Activated naive CD4-positive, alpha-beta T cell treated with anti-CD3 and anti-CD28 coated beads, Interleukin-2, amount 50 U/mL, for 16 hours (primary cell): ENCODE measurements around the gene ADAMTSL2.

Experiments used
- DNase-seq: peaks from one replicate; pipeline ENCODE4 v3.0.0-alpha.2; 2020

The ADAMTSL2 gene

DNA sequence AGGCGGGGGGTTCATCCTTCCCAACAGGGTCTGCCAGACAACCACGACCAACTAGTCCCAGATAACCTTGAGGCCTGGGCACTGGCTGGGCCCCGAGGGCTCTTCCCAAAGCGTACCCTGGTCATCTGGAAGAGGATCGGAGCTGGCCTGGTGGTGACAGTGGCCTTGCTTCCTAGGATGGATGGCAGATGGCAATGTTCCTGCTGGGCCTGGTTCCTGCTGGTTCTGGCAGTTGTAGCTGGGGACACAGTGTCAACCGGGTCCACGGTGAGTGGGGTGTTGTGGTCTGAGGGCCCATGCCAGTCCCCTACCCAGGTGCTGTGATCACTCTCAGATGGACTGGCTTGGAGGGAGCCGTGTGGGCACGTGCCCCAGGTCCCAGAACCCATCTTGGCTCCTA, 2.0 kb downstream of the ADAMTSL2 start:
- DNase-seq: no peak

DNA sequence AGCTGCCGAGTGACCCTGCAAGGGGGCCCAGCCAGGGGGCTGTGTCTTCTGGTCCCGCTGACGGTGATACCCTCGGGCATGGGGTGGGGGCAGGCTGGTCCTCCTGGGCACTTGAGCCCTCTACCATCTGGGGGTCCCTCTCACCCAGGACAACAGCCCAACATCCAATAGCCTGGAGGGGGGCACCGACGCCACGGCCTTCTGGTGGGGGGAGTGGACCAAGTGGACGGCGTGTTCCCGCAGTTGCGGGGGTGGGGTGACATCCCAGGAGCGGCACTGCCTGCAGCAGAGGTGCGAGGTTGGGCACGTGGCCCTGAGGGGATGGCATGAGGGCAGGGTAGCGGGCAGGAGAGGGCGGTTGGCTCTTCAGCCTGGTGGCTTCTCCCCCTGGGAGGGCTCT, 2.8 kb downstream of the ADAMTSL2 start:
- no peak for DNase-seq

DNA sequence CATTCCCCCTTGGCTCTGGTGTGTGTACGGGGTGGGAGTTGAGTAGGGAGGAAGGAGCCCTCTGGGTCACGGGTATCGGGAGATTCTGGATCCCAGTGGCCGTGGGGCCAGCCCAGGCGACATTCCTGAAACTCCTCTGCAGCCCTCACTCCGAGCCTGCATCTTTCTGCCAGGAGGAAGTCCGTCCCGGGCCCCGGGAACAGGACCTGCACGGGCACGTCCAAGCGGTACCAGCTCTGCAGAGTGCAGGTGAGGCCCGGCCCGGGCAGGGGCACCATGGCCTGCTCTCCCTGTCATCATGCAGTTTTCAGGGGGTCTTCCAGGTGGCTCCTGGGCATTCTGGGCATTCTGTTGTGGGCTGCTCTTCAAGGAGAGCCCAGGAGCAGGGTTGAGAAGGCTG, 3.7 kb downstream of the ADAMTSL2 start:
- DNase-seq: no peak

DNA sequence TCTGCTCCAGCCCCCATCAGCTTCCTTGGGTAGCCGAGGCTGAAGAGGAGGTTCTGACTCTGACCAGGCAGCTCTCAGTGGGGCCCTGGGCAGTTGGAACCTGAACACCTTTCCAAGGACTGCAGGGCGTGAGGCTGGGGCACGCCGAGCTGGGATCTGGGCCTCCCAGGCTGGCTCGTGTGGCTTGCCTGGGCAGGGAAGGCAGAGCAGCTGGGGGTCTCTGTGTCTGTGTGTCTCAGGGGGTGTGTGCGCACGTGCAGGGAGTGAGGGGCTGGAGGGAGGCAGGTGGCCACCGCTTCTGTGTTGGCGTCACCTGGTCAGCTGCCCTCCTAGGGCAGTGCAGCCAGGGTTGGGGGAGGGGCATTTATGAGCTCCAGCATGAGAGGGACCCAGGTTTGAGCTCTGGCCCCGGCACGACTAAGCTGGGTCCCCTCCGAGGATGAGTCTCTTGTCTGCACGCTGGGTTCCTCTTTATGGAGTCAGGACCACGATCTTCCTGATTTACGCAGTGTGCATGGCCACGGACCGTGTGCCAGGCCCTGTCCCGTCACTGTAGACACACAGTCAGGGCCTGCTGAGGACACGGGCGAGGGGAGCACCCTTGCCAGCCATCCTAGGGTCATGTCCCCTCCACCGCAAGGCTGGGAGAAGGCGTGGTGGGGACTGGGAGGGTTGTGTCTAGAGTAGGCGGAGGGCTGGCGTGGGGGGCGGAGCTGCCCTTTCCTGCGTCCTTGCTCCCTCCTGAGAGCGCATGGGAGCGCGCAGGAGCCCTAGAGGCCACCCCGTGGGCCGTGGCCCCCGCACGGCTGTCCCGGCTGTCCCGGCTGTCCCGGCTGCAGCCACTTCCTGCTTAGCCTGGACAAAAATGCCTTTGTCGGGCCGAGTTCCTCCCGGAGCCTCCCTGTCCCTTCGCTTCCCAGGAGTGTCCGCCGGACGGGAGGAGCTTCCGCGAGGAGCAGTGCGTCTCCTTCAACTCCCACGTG, 4.6 kb downstream of the ADAMTSL2 start:
- DNase-seq: no peak

DNA sequence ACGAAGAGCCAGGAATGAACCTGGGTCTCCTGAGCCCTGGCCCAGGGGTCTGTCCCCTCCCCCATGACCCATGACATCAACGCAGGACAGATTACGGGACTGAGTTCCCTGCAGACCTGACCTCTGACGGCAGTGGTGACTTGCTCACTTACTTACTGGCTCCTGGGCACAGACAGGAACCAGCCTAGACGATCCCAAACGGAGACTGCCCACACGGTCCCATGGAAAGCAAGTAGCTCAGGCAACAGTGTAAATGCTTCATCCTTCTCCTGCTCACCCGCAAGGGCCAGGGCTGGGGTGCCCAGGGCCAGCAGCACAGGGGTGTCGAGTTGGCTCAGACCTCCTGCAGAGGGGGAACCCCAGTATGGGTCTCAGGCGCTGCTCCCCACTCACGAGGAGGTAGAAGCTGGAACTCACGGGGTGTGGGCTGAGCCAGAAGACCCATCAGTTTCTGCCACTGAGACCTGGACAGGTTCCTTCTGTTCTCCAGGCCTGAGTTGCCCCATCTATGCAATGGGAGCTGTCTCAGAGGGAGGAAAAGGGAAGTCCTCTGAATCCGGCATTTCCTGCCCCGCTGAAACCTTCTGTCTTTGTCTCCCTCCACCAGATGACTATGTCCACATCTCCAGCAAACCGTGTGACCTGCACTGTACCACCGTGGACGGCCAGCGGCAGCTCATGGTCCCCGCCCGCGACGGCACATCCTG, 5.6 kb downstream of the ADAMTSL2 start:
- DNase-seq: no peak

DNA sequence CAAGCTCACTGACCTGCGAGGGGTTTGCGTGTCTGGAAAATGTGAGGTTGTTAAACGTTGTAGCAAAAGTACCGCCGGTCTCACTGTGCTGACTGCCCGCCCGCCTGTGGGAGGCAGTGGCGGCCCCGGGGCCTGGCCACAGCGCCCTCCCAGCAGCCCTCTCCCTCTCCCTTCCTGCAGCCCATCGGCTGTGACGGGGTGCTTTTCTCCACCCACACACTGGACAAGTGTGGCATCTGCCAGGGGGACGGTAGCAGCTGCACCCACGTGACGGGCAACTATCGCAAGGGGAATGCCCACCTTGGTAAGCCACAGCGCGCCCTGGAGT, 6.2 kb downstream of the ADAMTSL2 start:
- DNase-seq: no peak

DNA sequence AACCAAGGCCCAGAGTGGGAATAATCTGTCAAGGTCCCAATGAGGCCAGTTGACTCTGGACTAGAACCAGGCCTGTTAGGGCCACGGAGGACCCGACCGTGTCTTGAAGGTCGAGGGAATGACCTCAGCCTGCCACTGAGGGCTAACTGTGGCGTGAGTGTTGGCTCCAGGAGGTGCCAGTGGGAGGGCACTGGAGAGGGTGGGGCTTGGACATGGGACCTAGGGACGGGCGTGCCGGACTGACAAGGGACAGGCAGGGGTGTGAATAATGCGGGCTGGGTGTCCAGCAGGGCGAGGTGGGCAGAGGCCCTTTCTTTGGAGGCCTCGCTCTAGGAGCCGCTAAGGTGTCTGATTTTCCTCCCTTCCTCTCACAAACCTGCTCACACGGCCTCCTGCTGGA, 7.5 kb downstream of the ADAMTSL2 start:
- no peak for DNase-seq

DNA sequence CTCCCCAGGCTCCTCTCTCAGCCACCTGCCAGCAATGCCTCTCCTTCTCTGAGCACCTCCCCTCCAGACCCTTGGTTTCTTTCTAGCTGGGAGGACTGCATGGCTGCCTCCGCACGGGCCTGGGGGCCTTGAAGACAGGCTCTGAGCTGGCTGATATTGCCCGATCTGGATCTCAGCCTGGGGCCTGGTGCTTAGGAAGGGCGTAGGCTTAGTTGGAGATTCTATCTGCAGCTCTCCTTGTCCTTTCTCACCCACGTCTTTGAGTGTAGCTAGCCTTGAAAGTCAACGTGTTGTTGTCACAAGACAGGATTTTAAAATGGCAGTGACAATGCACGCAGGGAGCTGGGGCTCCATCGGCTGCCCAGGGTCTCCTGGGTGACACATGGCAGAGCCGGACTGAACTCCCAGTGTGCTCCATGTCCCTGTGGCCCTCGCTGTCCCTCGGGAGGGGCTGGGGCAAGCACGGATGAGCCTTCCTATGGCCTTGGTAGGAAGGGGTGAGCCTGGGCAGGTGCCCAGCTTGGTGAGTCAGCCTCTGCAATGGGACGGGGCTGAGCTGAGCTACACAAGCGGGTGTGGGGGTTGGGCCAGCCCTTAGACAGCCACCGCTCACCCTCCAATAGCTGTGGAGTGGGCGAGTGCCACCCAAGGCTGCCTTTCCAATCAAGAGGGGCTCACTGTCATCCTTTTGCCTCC, 9.4 kb downstream of the ADAMTSL2 start:
- DNase-seq: no peak

DNA sequence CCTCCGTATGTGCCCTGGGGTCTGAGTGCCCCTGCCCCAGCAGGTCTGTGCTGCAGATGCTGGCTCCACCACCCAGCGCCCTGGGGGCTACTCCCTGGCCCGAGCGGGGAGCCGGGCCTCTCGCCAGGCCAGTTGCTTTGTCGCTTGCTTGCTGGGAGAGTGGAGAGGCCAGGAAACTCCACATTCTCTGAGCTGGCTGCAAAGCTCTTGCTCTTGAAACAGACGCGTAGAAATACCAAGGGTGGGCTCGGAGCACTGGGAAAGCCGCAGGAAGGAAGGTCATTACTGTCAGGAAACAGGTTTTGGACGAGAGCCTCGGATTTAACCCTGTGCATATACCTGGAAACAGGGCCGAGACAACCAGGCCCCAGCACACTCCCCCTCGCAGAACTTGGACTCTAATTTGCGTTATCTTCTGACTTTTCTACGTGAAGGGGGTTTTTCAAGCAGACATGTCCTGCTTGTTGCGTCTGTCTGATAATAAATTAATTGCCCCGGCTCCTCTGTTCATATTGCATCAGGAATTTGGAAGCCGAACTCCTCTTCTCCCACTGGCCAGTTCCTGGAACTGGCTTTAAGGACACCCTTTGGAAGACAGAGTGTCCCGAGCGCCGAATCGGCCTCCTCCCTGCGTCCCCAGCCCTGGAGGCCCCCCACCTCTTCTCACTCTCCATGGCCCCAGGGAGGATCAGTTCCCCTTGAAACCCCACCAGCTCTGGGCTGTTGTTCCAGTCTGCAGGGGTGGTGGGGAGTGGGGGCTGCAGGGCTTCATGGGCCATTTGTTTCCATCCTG, 11.2 kb downstream of the ADAMTSL2 start:
- DNase-seq: no peak

DNA sequence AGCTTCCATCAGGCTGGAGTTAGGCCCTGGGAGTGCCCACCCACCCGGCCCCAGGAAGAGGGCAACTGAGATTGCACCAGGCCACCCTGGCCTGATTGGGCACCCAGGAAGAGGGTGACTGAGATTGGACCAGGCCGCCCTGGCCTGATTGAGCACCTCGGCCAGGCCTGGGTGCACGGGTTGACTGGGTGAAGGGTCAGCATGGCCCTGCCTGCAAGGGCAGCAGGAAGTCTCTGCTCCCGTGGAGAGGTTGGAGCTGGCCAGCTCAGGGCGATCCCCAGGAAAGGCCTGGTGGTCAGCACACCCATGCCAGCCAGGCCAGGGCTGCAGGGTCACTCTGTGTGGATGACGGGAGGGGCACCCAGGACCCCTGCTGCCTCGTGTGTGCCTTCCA, 11.8 kb downstream of the ADAMTSL2 start:
- no peak for DNase-seq

DNA sequence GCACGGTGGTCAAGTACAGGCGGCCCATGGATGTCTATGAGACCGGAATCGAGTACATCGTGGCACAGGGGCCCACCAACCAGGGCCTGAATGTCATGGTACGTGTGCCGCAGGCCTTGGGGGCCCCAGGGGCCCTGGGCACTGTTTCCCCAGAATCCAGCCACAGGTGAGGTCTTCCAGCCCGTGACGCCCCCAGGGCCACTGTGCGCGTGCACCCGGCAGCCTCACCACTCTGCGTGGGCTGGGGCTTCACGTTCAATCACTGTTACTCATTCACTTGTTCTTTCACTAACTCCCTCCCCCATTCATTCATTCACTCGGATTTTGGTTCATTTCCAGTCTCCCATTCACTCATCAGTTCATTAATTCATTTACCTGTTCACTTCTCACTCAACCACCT, 12.6 kb downstream of the ADAMTSL2 start:
- no peak for DNase-seq

DNA sequence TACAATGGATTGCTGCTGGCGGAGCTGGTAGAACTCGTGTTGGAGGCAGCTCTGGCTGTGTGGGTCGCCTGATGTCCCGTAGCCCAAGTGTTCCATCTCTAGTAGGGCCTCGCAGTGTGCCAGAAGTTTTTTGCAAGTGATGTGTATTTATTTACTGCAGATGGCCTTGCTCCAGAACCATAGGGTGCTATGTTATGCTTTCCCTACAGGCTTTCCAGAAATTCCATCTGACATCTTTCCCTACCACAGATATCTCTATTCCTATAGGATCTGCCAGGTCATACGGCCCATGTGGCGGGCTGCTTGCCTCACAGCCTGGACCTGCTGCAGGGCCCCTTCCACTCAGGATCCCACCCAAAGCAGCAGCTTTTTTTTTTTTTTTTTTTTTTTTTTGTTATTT, 16.9 kb downstream of the ADAMTSL2 start:
- DNase-seq: no peak

DNA sequence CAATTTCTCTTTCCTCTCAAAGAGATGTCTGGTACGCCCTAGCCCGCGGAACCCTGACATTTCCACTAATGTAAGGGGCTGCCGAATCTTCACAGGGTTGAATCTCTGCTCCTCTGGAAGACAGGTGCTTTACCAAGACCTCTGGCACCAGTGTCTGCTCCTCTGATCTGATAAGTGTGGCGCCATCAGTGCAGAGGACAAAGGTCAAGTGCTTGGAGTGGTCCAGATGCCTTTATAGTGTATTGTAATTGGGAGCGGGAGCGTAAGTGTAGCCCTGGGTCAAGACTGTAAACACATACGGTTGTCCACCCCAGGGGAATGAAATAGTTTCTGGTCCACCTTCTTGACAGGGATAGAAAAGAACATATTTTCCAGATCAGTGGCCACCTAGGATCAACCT, 17.7 kb downstream of the ADAMTSL2 start:
- DNase-seq: no peak

DNA sequence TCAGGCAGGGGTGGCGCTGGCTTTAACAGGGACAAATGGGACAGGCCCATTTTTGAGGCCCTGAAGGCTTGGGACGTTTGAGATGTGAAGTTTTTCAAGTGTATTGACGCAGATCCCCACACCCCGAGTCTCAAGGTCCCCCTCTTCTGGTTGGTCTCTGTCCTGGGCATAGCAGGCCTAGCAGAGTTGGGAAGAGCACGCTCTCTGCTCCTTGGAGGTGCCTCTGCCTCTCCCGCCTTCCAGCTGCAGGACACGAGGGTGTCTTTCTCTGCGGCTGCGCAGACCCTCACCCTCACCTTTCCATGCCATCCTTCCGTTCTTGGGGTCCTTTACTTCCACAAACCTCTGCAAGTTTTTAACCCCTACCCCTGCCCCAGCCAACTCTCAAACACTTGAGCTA, 18.6 kb downstream of the ADAMTSL2 start:
- DNase-seq: no peak

DNA sequence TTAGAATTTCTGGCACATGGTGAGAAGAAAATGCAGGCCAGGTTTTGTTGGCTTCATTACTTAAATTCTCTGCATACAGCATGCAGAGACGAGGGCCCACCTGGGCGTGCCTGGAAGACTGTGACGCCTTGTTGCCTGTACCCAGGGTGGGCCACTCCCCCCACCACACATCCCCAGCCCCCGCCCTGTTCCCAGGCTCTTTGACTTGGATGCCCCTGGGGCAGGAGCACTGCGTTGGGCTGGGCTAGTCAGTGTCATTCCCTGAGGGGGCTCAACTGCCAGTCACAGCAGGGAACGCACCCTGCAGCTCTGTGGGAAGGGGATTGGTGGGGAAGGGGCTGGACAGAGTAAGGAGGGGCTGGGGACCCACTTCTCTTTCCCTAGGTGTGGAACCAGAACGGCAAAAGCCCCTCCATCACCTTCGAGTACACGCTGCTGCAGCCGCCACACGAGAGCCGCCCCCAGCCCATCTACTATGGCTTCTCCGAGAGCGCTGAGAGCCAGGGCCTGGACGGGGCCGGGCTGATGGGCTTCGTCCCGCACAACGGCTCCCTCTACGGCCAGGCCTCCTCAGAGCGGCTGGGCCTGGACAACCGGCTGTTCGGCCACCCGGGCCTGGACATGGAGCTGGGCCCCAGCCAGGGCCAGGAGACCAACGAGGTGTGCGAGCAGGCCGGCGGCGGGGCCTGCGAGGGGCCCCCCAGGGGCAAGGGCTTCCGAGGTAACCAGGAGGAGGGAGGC, 19.6 kb downstream of the ADAMTSL2 start:
- DNase-seq: no peak

DNA sequence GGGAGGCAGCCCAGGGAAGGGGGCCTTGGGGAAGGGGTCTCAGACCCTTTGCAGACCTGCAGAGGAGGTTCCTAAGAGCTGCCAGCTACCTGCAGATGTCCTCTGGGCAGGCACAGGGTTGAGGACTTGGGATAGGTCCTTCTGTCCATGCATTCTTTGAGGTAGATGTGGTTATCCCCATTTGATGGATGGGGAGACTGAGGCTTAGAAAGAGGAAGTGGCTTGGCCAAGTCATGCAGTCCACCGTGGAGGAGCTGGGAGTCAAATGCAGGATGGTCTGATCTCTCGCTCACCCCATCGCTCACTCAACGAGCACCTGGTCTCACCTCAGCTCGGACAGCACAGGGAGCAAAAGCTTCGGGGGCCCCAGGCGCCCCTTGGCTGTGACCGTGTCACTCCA, 20.2 kb downstream of the ADAMTSL2 start:
- DNase-seq: no peak

DNA sequence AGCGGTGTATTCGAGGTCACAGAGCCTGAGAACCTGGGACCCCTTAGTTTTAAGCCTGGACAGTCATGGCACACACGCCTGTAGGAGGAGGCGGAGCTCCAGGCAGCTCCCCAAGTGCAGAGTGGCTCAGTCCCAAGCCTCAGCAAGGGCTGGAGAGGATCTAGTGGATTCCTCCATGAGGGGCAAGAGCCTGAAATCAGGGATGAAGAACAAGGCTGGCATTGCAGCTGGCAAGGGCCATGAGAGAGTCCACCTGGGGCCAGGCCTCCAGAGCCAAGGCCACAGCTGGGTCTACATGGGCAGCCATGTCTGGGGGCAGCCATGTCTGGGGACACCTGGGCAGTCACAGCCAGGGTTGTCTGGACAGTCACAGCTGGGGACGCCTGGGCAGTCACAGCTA, 21.9 kb downstream of the ADAMTSL2 start:
- DNase-seq: no peak

DNA sequence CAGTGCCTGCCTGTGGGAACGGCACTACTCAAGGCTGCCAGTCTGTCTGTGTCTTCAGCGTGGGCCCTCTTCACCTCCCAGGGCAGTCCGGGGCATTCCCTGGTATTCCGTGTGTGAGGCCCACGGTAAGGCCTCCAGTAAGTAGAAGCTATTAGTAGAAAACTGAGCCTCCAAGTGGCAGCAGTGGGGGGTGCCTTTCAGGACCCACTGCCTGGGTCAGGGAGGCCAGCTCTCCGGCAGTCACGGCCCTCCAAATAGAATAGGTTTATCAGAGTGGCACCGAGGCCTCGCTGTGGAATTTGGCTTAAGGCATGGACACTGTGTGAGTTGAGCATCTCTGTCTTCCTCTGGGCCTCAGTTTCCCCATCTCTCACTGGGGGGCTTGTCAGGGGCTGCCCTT, 23.1 kb downstream of the ADAMTSL2 start:
- DNase-seq: no peak

DNA sequence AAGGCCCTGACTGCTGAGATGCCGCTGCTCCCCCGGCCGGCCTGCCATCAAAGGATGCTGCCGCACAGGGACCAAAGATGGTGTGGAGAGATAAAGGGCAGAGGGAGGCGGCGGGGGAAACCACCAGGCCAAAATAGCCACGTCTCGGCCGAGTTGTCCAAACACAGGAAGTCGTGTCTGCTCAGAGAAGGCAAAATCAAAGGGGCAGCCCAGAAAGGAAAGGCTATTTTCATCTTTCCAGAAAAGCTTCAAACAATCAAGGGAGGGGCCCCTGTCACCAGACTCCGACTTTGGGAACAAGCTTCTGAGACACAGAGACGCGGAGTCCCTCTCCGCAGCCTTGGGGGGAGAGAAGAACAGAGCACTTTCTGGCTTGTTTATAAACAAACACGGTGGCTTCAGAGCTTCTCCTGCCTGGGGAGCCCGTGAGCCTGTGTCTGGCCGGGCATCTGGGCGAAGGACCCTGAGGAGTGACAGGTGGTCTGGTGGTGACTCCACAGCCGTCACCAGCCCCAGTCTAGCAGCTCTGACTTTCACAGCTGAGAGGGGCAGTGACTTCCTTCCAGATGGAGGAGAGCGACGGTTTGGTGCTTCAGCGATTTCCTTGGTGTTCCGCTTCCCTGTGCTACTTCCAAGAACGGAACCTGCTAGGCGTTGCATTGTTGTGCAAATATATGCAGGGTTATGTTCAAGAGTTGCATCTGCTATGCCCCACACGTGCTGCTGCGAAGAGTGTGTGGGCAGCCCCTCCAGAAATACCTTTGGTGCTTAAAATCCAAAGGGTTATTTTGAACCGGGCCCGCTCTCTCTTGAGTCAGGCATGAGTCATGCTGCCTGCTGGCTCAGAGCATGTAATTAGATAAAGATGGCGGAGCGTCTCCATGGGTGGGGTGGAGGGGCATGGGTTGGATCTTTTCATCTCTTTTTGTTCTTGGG, 24.0 kb downstream of the ADAMTSL2 start:
- DNase-seq: peak; percentile 47

DNA sequence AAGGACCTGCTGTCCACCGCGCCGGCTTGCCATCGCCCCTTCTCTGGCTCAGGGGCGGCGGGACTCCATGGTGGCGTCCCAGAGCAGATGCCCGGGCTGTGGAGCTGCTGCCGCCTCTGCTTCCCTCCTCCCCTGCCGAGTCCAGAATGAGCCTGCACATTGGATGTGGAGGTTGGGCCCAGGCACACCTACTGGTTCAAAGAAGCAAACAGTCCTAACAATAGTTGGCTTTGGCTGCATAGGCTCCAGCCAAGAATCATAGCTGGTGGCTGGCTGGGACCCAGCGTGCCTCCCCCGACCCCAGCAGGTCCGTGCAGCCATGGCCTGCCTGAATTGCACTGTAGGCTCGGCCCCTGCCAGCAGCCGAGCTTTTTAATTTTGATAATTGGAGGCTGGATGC, 25.8 kb downstream of the ADAMTSL2 start:
- DNase-seq: no peak

DNA sequence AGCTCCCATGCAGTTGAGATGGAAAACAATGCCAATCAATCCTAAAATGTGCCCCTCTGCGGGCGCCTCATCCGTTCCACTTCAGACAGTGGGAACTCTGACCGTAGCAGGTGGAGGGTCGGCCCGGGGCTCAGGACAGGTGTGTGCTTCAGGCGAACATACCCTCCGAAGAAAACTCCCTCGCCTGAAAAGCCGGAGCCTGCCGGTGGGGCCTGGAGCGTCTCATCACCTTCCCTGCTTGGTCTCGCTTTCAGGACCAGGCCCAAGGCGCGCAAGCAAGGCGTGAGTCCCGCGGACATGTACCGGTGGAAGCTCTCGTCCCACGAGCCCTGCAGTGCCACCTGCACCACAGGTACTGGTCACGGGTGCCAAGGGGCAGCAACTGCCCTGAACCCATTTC, 26.4 kb downstream of the ADAMTSL2 start:
- no peak for DNase-seq
